HG02970 (cell line): ENCODE results near the gene RAB6B.

Experiments
- ATAC-seq: cut with Tn5 transposase; IDR thresholded peaks from one replicate; pipeline ENCODE4 v1.9.1; 2021; ENCODE audit warnings: mild to moderate bottlenecking, moderate library complexity, moderate number of reproducible peaks; ENCODE audit not compliant: unreplicated experiment, low FRiP score

The RAB6B gene

DNA sequence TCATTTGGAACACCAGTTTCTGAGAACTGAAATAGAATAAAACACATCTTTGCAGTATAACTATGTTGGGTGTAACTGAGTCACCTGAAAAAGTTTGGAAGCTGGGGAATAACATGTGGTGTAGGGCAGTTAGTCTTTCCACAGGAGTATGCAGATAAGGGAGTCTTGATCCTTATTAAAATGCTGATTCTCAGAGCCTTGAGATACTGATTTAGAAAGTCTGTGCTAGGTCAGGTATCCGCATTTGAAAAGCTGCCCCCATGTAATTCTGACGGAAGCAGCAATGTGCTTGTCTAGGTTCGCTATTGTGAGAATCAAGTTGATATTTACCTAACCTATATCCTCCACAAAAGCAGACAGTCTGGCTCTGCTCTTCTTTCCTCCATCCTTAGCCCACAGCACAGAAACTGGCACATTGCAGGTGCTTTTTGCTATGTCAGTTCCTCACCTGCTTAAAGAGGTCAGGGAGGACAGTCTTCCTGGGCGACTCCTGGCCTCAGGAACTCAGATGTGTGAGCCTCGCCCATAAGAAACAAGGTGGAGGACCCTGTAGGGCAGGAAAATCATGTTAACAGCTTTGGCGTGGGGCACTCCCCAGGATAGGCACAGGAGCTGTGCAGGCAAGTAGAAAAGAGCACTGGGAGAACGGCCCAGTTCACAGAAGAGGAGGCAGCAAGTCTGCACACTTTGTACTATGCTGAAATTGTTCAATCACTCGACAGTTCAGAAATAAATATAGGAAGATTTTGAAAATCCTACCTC lies 117.7 kb downstream of the RAB6B start:
- no peak for ATAC-seq

DNA sequence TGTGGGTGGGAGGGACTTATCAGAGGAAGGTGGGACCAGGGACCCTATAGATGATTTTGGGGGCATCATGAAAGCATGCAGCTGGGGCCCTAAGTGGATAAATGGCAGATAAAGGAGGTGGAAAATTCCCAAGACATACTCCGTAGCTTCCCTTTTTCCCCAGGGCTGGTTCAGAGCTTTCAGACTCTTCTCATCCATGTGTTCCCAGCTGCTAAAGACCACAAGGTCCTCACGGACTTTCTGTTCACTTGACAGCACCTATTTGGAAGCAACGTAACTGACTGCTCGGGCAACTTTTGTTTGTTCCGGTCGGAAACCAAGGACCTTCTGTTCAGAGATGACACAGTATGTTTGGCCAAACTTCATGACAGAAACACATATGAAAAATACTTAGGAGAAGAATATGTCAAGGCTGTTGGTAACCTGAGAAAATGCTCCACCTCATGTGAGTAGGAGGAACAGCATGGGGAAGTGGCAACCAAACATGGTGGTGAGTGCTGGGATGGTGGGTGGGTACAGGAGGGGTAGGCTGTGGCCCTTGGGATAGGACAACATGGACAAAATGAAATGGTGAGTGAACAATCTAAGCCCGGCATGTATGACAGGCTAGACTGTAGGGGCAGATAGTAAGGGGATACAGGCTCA lies 118.8 kb downstream of the RAB6B start:
- no peak for ATAC-seq

DNA sequence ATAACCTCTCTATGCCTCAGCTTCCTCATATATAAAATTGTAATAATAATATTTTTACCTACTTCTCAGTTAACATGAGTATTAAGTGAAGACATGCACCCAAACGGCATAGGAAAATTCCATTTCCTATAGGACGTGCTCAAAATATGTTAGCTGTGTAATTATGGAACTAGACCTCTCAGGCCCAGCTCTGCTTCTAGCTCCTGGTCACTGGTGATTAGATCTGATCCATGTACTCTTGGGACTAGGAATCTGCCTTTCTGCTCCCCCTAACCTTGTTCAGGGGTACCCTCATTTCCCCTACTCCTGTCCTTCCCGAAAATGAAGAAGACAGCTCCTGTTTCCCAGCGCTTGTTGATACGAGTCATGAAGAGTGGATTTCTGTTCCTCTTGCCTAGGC lies 119.8 kb downstream of the RAB6B start:
- no peak for ATAC-seq

- ATAC-seq: no peak
Measured at GRCh38 chr3:133775309-133775708, 120.4 kb downstream of the RAB6B start.
